Stimulated activated CD4-positive, alpha-beta T cell treated with anti-CD3 and anti-CD28 coated beads, Interleukin-1b, Interleukin-23, amount 100 ng/mL, for 4 hours (primary cell): ENCODE measurements around the gene BFSP2.

Experiments
- DNase-seq, 2 donors: peaks; one replicate each; pipeline ENCODE4 v3.0.0-alpha.2; 2020; ENCODE audit warnings: low read depth in 2 of 2

BFSP2 gene

GRCh38 chr3:133418361-133418760 lies 18.5 kb downstream of the BFSP2 start:
- no peak for DNase-seq

GRCh38 chr3:133419151-133419909 lies 19.5 kb downstream of the BFSP2 start:
- DNase-seq = no peak

GRCh38 chr3:133424937-133425869 lies 25.3 kb downstream of the BFSP2 start:
- DNase-seq = no peak

GRCh38 chr3:133425898-133426297 lies 26.0 kb downstream of the BFSP2 start:
- DNase-seq = no peak

GRCh38 chr3:133426721-133427120 lies 26.9 kb downstream of the BFSP2 start:
- no peak for DNase-seq

DNA sequence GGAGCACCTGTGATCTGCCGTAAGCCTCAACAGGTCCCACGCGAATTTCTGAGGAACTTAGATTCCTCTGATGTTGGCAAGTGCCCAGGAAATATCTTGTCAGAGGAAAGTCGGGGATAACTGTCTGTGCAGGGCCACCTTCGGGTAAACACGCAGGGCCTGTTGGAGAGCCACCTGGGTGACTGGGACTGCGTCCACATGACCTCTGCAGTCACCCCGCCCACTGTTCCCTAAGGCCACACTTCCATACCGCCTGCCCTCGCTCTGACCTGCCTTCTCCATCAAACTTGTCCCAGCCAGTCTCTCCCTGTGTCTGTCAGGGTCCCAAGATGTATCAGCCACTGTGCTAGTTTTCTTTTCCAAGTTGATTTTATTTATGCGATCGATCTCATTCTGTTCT lies 28.7 kb downstream of the BFSP2 start:
- DNase-seq = no peak

DNA sequence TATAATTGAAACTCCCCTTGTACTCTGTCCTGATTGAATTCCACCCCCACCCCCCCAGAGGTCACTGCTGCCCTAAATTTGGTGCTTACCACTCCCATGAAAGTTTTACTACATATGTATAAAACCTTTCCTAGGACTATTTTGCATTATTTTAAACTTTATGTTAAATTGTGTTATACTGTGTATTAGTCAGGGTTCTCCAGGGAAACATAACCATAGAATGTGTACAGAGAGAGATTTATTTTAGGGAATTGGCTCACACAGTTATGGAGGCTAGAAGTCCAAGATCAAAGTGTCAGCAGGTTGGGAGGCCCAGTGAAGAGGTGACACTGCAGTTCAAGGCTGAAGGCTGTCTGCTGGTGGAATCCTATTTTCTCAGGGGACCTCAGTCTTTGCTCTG lies 29.2 kb downstream of the BFSP2 start:
- DNase-seq = no peak

- no peak for DNase-seq
Measured at GRCh38 chr3:133439563-133439962, 39.7 kb downstream of the BFSP2 start.

GRCh38 chr3:133440652-133441051 lies 40.8 kb downstream of the BFSP2 start:
- DNase-seq = no peak

- no peak for DNase-seq
Measured at GRCh38 chr3:133441867-133442270, 42.0 kb downstream of the BFSP2 start.

DNA sequence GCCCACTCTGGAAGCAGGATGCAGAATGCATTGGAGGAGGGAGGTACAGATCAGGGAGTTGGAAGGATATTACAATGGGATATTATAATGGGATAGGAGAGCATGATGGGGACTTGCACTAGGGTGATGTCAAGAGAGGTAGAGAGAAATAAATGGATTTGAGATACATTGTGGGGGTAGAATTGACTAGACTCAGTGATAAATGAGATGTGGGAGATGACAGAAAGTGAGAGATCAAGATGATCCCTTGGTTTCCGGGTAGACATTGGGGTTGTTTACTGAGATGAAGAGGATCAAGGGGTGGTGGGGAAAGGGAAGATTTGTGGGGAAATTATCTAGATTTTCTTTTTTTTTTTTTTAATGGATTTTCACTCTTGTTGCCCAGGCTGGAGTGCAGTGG lies 42.7 kb downstream of the BFSP2 start:
- no peak for DNase-seq

GRCh38 chr3:133443649-133444422 lies 44.0 kb downstream of the BFSP2 start:
- no peak for DNase-seq

- DNase-seq = no peak
Measured at GRCh38 chr3:133444423-133444774, 44.5 kb downstream of the BFSP2 start.

DNA sequence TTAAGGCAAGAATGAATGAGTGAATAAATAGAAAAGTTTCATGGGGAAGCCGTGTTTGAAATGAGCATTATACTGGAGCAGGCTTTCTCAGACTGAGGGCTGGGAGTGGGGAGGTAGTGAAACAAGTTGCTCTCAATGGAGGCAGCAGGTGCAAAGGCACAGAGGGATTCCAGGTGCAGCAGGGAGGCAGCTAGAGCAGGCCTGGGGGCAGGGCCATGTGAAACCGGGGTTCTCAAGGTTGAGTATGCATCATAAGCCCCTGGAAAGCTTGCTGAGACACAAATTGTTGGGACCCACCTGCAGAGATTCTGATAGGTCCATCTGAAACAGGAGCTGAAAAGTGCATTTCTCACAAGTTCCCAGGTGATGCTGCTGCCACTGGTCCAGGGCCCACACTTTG lies 45.3 kb downstream of the BFSP2 start:
- no peak for DNase-seq

DNA sequence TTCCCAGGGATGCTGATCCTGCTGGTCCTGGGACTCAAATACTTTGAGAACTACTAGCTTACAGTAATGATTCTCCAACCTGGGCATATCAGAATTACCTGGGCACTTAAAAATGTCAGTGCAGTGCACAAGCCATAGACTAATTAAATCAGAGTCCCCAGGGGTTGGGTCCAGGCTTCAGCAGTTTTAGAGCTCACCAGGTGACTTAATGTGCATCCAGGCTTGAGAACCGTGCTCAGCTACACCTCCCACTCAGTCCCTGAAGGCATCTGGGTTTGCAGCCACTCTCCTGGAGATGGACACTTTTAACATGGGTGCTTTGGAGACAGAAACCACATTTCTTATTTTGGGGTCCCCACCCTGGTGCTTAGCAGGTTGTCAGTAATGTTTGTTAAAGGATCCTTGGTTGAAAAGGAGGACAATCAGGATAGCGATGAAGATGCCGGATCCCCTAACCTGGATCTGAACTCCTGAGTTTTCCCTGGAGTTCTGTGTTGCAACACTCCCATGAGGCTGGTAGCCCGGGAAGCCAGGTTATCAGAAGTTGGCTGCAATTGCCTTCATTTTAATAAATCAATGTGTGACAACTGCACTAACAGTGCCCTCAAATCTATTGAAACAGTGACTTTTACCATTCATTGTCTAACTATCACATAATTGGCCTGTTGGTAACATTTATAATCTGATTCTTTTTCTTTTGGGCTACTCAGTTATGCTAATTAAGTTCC lies 48.1 kb downstream of the BFSP2 start:
- DNase-seq = no peak

GRCh38 chr3:133448478-133449122 lies 48.7 kb downstream of the BFSP2 start:
- DNase-seq = no peak

DNA sequence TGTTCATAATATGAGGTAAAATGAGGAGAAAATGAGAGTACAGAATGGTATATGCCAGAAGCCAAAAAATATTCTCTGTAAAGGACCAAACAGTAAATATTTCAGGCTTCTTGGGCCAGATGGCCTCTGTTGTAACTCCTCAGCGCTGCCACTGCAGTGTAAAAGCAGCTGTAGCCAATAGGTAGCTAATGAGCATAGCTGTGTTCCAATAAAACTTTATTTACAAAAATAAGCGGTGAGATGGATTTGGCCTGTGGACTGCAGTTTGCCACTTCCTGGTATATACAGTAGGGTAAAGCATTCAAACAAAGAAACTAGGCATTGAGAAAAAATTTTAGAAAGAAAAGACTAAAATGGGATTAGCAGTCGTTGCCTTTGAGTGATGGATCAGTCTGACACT lies 51.5 kb downstream of the BFSP2 start:
- DNase-seq = no peak

- no peak for DNase-seq
Measured at GRCh38 chr3:133452641-133453319, 52.9 kb downstream of the BFSP2 start.

DNA sequence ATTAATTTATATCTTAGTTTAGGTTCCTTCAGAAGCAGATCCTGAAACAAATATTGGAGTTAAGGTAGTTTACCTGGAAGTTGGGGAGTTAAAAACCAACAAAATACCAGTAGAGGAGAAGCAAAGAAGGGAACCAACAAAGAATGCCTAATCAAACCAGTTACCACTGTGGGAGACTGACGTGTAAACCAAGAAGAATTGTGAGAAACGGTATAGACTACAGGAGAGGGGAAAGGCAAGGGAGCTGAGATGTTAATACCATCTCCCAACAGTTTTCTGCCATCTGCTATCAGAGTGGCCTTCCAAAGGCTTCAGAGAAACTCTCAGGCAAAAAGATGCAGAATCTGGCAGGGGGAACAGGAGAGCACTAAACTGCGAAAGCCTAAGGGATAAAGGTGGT lies 53.5 kb downstream of the BFSP2 start:
- DNase-seq = no peak

DNA sequence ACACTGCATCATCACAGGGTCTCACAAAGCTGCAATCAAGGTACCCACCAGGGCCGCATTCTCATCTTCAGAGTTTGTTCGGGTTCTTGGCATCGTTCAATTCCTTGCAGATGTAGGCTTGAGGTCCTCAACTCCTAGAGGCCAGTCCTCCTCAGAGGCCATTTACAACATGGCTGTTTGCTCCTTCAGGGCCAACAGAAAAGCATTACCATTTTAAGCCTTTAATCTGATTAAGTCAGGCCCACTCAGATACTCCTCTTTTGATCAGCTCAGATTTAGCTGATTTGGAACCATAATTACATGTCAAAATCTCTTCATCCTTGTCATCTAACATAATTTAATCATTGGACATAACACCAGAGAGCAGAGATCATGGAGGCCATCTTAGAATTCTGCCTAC lies 55.4 kb downstream of the BFSP2 start:
- no peak for DNase-seq

- no peak for DNase-seq
Measured at GRCh38 chr3:133455960-133456359, 56.1 kb downstream of the BFSP2 start.
